CD4-positive, alpha-beta T cell (primary cell): ENCODE results near the gene RHNO1. TPM values are rescaled to one million over a fixed set of nuclear protein-coding genes. Genes with fewer than 3 reads are reported as not detected.
A peak's percentile ranks its signal among the peaks of the same experiment; 100 is the strongest.

ENCODE experiments used
- ATAC-seq: fragments of 200-7000 bp; cut with Tn5 transposase; one replicate; pipeline ENCODE4 v1.10.0; 2022; ENCODE audit warnings: mild to moderate bottlenecking; ENCODE audit not compliant: poor library complexity
- CTCF ChIA-PET: fragments of 350-600 bp; sonication (Branson Sonifier 250); formaldehyde crosslinking; loops from one replicate; lab custom pipeline; 2021; ENCODE audit warnings: antibody characterized with exemption, inconsistent platforms; lab: Charles Lee
- POLR2A ChIA-PET: fragments of 350-600 bp; sonication (Branson Sonifier 250); formaldehyde crosslinking; loops from one replicate; lab custom pipeline; 2021; ENCODE audit warnings: antibody characterized with exemption, inconsistent platforms; lab: Charles Lee
- DNase-seq, 14 experiments: peaks; one replicate each; pipeline ENCODE4 v3.0.0-alpha.2; 2013 to 2020; ENCODE audit warnings: mixed read lengths in 2 of 14
- H3K27ac ChIP-seq, 2 donors: one replicate each; pipeline versions ENCODE4 v1.5.1 to v1.7.0; 2013; ENCODE audit warnings: low read length in 2 of 2, low read depth in 1 of 2, mild to moderate bottlenecking in 1 of 2
- H3K27me3 ChIP-seq, 2 experiments: 1 replicate in 1 of 2; 2 replicates in 1 of 2; pipeline versions ENCODE4 v1.6.1 to v1.7.0; 2013; ENCODE audit warnings: low read length in 2 of 2, control low read depth in 1 of 2, mild to moderate bottlenecking in 1 of 2, moderate library complexity in 1 of 2; ENCODE audit not compliant: insufficient read depth in 2 of 2, control insufficient read depth in 1 of 2
- H3K36me3 ChIP-seq: one replicate; pipeline ENCODE4 v1.6.1; 2013; ENCODE audit warnings: low read length, control low read depth; ENCODE audit not compliant: insufficient read depth
- H3K4me1 ChIP-seq: one replicate; pipeline ENCODE4 v1.6.1; 2013; ENCODE audit warnings: low read length, control low read depth; ENCODE audit not compliant: insufficient read depth
- H3K4me3 ChIP-seq: one replicate; pipeline ENCODE4 v1.5.1; 2013; ENCODE audit warnings: mild to moderate bottlenecking, low read length, moderate library complexity
- H3K9me3 ChIP-seq, 2 experiments: 1 replicate in 1 of 2; 2 replicates in 1 of 2; pipeline versions ENCODE4 v1.6.1 to v1.7.0; 2013; ENCODE audit warnings: low read length in 2 of 2, mild to moderate bottlenecking in 2 of 2, control low read depth in 1 of 2, moderate library complexity in 1 of 2; ENCODE audit not compliant: control insufficient read depth in 1 of 2, insufficient read depth in 1 of 2
- H3K27ac Mint-ChIP-seq: one replicate; pipeline ENCODE4 v1.8.0; 2020; ENCODE audit warnings: mixed read lengths
- H3K27me3 Mint-ChIP-seq: one replicate; pipeline ENCODE4 v1.8.0; 2021; ENCODE audit warnings: mixed read lengths
- H3K36me3 Mint-ChIP-seq: one replicate; pipeline ENCODE4 v1.8.0; 2021; ENCODE audit warnings: low read depth, mixed read lengths
- H3K4me1 Mint-ChIP-seq: one replicate; pipeline ENCODE4 v1.8.0; 2021; ENCODE audit warnings: low read depth, mixed read lengths
- H3K4me3 Mint-ChIP-seq: one replicate; pipeline ENCODE4 v1.8.0; 2020; ENCODE audit warnings: mild to moderate bottlenecking, mixed read lengths
- H3K9me3 Mint-ChIP-seq: one replicate; pipeline ENCODE4 v1.8.0; 2020; ENCODE audit warnings: mixed read lengths
- intact Hi-C, 2 experiments: fragments of 100-400 bp; cut with DNase I in 1 of 2; cut with micrococcal nuclease in 1 of 2; formaldehyde crosslinking; loops; one replicate each; pipeline versions ENCODE4 v1.15.1 to v1.9.0; 2023 to 2025; cut with DNase I, micrococcal nuclease
- total RNA-seq, 174 experiments: library from RNA in 2 of 174; stranded (reverse) in 2 of 174; gene quantifications; one replicate each; pipeline ENCODE4 v1.2.3 and lab custom pipeline; 2021 to 2026
- TF ChIP-seq, protein P1 (sequence below): fragments of 200-600 bp; IDR thresholded peaks from one replicate; pipeline ENCODE4 v1.8.0; 2022; ENCODE audit warnings: antibody characterized with exemption, mild to moderate bottlenecking

The RHNO1 gene
- total RNA-seq, 2 experiments from 2014 or later = 26.5 to 31.3 TPM

DNA sequence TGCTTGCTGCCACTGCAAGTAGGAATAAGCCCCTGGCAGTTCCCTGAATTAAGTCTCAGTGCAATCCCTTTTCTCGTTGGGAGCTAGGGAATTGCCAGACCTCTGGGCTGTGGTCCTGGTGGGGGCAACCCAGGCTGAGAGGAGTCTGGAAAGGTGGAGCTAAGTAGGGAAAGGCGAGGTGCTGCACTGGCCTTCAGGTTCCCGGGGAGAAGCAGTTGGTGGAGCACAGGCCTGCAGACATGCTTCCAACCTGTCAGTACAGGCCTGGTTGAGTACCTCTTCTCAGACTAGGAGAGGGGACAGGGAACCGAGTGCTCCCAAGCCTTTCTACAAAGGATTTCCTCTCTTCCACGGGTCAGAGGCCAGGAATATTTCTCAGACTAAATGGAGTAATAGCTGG lies 43.7 kb upstream of the RHNO1 start:
- peaks cover 51% of the 10 kb centered on the region for H3K36me3 Mint-ChIP-seq
- intact Hi-C loops = no loop called here
- TF ChIP-seq, protein P1, sequence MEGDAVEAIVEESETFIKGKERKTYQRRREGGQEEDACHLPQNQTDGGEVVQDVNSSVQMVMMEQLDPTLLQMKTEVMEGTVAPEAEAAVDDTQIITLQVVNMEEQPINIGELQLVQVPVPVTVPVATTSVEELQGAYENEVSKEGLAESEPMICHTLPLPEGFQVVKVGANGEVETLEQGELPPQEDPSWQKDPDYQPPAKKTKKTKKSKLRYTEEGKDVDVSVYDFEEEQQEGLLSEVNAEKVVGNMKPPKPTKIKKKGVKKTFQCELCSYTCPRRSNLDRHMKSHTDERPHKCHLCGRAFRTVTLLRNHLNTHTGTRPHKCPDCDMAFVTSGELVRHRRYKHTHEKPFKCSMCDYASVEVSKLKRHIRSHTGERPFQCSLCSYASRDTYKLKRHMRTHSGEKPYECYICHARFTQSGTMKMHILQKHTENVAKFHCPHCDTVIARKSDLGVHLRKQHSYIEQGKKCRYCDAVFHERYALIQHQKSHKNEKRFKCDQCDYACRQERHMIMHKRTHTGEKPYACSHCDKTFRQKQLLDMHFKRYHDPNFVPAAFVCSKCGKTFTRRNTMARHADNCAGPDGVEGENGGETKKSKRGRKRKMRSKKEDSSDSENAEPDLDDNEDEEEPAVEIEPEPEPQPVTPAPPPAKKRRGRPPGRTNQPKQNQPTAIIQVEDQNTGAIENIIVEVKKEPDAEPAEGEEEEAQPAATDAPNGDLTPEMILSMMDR = no peak
- Histone ChIP-seq H3K4me1 (no peaks in the 10 kb centered on the region), H3K9me3 (no peaks in the 10 kb centered on the region), H3K27ac (no peak overlapping the region), H3K36me3 (peaks cover 15% of the 10 kb centered on the region), H3K4me3 (no peak overlapping the region), H3K27me3 (no peaks in the 10 kb centered on the region)
- H3K9me3 Mint-ChIP-seq = no peaks in the 10 kb centered on the region
- POLR2A ChIA-PET = interaction anchor here (0.5 kb wide), 1 partner anchor 12 kb away, joined by 5 read pairs; no protein-coding TSS in a partner anchor
- H3K27me3 Mint-ChIP-seq = no peaks in the 10 kb centered on the region
- H3K4me1 Mint-ChIP-seq = peaks cover 12% of the 10 kb centered on the region
- DNase-seq = no peak
- H3K27ac Mint-ChIP-seq = no peak overlapping the region
- no peak for ATAC-seq
- no peak overlapping the region for H3K4me3 Mint-ChIP-seq
- CTCF ChIA-PET = no interaction called here

DNA sequence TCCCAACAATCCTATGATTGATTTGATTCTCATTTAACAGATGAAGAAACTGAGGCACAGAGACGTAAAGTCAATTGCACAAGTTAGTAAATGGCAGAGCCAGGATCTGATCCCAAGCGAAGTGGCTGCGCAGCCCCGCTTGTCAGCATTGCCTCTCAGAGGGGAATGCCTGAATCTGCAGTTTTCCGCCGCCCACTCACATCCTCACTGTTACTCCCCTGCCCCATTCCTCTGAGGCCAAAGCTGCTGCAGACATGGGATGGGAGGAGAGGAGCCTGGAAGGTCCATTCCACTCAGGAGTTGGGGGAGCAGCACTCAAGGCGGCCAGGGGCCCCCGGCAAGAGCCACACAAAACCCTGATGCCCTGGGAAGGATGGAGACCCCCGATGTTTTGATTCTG lies 43.2 kb upstream of the RHNO1 start:
- Histone ChIP-seq H3K27me3 (no peaks in the 10 kb centered on the region), H3K4me3 (no peak overlapping the region), H3K36me3 (peaks cover 18% of the 10 kb centered on the region), H3K4me1 (no peaks in the 10 kb centered on the region), H3K27ac (no peak overlapping the region), H3K9me3 (no peaks in the 10 kb centered on the region)
- H3K9me3 Mint-ChIP-seq = no peaks in the 10 kb centered on the region
- H3K27ac Mint-ChIP-seq = no peak overlapping the region
- ATAC-seq (no peak), DNase-seq (no peak)
- H3K36me3 Mint-ChIP-seq = peaks cover 50% of the 10 kb centered on the region
- no peaks in the 10 kb centered on the region for H3K27me3 Mint-ChIP-seq
- POLR2A ChIA-PET = no interaction called here
- no peak overlapping the region for H3K4me3 Mint-ChIP-seq
- CTCF ChIA-PET = no interaction called here
- peaks cover 12% of the 10 kb centered on the region for H3K4me1 Mint-ChIP-seq
- TF ChIP-seq, protein P1 = no peak
- intact Hi-C loops = no loop called here

DNA sequence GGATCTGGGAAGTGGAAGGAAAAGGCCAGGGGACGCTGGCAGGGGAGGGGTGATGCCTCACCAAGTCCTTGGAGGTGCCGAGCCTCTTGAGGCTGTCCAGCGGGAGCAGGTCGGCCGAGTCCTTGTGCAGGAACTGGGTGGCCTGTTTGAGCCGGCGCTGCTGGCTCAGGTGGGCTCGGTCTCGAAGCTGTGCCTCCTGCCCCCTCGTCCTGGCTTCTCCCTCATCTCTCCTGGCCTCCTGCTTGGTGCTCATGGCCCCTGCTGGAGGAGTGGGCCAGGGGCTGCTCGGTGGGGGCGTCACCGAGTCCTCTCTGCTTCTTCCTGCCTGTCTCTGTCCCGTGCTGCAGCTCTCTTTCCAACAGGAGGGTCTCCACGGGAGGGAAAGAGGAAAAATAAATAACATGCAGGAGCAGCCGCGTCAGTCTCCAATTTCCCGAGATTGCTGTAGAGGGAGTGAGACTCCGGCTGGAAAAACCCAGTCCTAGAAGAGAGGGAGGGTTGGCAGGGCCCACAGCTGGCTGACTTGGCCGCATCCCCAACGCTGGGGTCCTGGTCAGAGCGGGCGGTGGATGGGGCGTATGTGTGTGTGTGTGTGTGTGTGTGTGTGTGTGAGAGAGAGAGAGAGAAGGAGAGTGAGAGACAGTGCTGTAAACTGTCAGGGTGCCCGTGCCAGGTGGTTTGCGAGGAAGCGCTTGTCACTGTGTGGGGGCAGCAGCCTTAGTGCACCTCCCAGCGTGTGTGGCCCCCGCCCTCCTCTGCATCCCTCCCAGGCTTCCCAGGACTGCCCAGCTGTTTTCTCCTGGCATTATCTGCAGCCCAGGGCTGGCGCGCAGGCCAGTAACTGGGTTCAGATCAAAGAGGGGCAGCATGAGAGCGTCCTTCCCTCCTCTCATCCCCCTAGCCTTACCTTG lies 42.2 kb upstream of the RHNO1 start, which contains the start of gene NRIP2:
Gene NRIP2, minus strand, starts transcription at position 455 of the 911 bp plus-strand sequence. Its CDS starts 52 bp downstream, at position 403.
- DNase-seq (no peak), ATAC-seq (no peak)
- no peaks in the 10 kb centered on the region for H3K4me1 ChIP-seq
- H3K27ac ChIP-seq = no peak within 1 kb of the TSS
- H3K27me3 ChIP-seq = no peaks in the 10 kb centered on the region
- no peak within 1 kb of the TSS for H3K4me3 ChIP-seq
- TF ChIP-seq, protein P1 = no peak
- peaks cover 27% of the 10 kb centered on the region for H3K36me3 ChIP-seq
- ChIA-PET CTCF (no interaction called here), POLR2A (interaction anchor here (0.6 kb wide), 1 partner anchor 22 kb away, joined by 4 read pairs; no protein-coding TSS in a partner anchor)
- no peaks in the 10 kb centered on the region for H3K9me3 ChIP-seq
- Mint-ChIP-seq H3K4me3 (no peak within 1 kb of the TSS), H3K27me3 (no peaks in the 10 kb centered on the region), H3K9me3 (no peaks in the 10 kb centered on the region), H3K27ac (peak within 1 kb of the TSS; percentile 5), H3K4me1 (peaks cover 12% of the 10 kb centered on the region), H3K36me3 (peaks cover 52% of the 10 kb centered on the region)
- intact Hi-C loops = no loop called here
